ENCODE measurements around the gene FOXP2. TPM values are rescaled to one million over a fixed set of nuclear protein-coding genes. Genes with fewer than 3 reads are reported as not detected.

Gene FOXP2
- total RNA-seq, 2 donors from 2014 or later = 13.3 to 14.9 TPM

GRCh38 chr7:114554781-114555537 lies 140.3 kb downstream of the FOXP2 start:
- Mint-ChIP-seq H3K27me3 (ENCODE audit: insufficient read depth) (no peaks in the 10 kb centered on the region), H3K4me1 (no peaks in the 10 kb centered on the region), H3K27ac (no peak overlapping the region), H3K36me3 (ENCODE audit: low read depth) (no peaks in the 10 kb centered on the region), H3K9me3 (no peaks in the 10 kb centered on the region), H3K4me3 (no peak overlapping the region)
- Histone ChIP-seq H3K9me3 (ENCODE audit: control insufficient read depth, low read length) (no peaks in the 10 kb centered on the region), H3K4me3 (ENCODE audit: low read length) (no peak overlapping the region), H3K9ac (ENCODE audit: extremely low read depth, low read length, poor library complexity, severe bottlenecking) (no peak overlapping the region), H3K27me3 (ENCODE audit: control insufficient read depth, insufficient read depth, low read length, poor library complexity, severe bottlenecking) (no peaks in the 10 kb centered on the region), H3K27ac (ENCODE audit: low read depth, low read length) (no peak overlapping the region), H3K4me1 (ENCODE audit: control insufficient read depth, insufficient read depth, low read length) (no peaks in the 10 kb centered on the region), H3K36me3 (ENCODE audit: control insufficient read depth, insufficient read depth, low read length) (no peaks in the 10 kb centered on the region)
- no peak for TF ChIP-seq CTCF (conservative IDR thresholded peaks at IDR 0.05)
- WGBS, 2 experiments (ENCODE audit: insufficient coverage in 1 of 2, insufficient read length in 1 of 2) = 84 to 96% methylated on average over 4 to 6 of the region's 6 CpGs
- DNase-seq = no peak

GRCh38 chr7:114567416-114567815 lies 152.8 kb downstream of the FOXP2 start:
- 96% methylated on average over 2 of the region's 2 CpGs; no CpG with 5 or more reads in 1 of the 2 experiments for WGBS, 2 experiments (ENCODE audit: insufficient coverage in 1 of 2, insufficient read length in 1 of 2)
- no peak for TF ChIP-seq CTCF (conservative IDR thresholded peaks at IDR 0.05)
- H3K4me1 ChIP-seq (ENCODE audit: control insufficient read depth, insufficient read depth, low read length) = no peaks in the 10 kb centered on the region
- H3K27me3 Mint-ChIP-seq (ENCODE audit: insufficient read depth) = peaks cover 5% of the 10 kb centered on the region
- no peaks in the 10 kb centered on the region for H3K36me3 Mint-ChIP-seq (ENCODE audit: low read depth)
- no peak overlapping the region for H3K4me3 ChIP-seq (ENCODE audit: low read length)
- H3K4me3 Mint-ChIP-seq = no peak overlapping the region
- H3K4me1 Mint-ChIP-seq = no peaks in the 10 kb centered on the region
- no peaks in the 10 kb centered on the region for H3K9me3 ChIP-seq (ENCODE audit: control insufficient read depth, low read length)
- no peaks in the 10 kb centered on the region for H3K9me3 Mint-ChIP-seq
- H3K27ac Mint-ChIP-seq = no peak overlapping the region
- no peak overlapping the region for H3K9ac ChIP-seq (ENCODE audit: extremely low read depth, low read length, poor library complexity, severe bottlenecking)
- no peak for DNase-seq
- no peaks in the 10 kb centered on the region for H3K27me3 ChIP-seq (ENCODE audit: control insufficient read depth, insufficient read depth, low read length, poor library complexity, severe bottlenecking)
- H3K36me3 ChIP-seq (ENCODE audit: control insufficient read depth, insufficient read depth, low read length) = no peaks in the 10 kb centered on the region
- H3K27ac ChIP-seq (ENCODE audit: low read depth, low read length) = no peak overlapping the region

- H3K4me1 ChIP-seq (ENCODE audit: control insufficient read depth, insufficient read depth, low read length) = no peaks in the 10 kb centered on the region
- no peaks in the 10 kb centered on the region for H3K36me3 ChIP-seq (ENCODE audit: control insufficient read depth, insufficient read depth, low read length)
- no peak overlapping the region for H3K4me3 Mint-ChIP-seq
- H3K9ac ChIP-seq (ENCODE audit: extremely low read depth, low read length, poor library complexity, severe bottlenecking) = no peak overlapping the region
- TF ChIP-seq CTCF (conservative IDR thresholded peaks at IDR 0.05) = no peak
- no peak overlapping the region for H3K27ac Mint-ChIP-seq
- H3K9me3 Mint-ChIP-seq = no peaks in the 10 kb centered on the region
- no peak for DNase-seq
- H3K4me1 Mint-ChIP-seq = peaks cover 1% of the 10 kb centered on the region
- no peak overlapping the region for H3K4me3 ChIP-seq (ENCODE audit: low read length)
- peaks cover 19% of the 10 kb centered on the region for H3K27me3 Mint-ChIP-seq (ENCODE audit: insufficient read depth)
- WGBS, 2 experiments (ENCODE audit: insufficient coverage in 1 of 2, insufficient read length in 1 of 2) = 92 to 100% methylated on average over 1 of the region's 1 CpG
- no peaks in the 10 kb centered on the region for H3K36me3 Mint-ChIP-seq (ENCODE audit: low read depth)
- no peaks in the 10 kb centered on the region for H3K9me3 ChIP-seq (ENCODE audit: control insufficient read depth, low read length)
- no peak overlapping the region for H3K27ac ChIP-seq (ENCODE audit: low read depth, low read length)
- no peaks in the 10 kb centered on the region for H3K27me3 ChIP-seq (ENCODE audit: control insufficient read depth, insufficient read depth, low read length, poor library complexity, severe bottlenecking)
These were observed 154.6 kb downstream of the FOXP2 start for GRCh38 chr7:114569220-114569619.

Measured in endodermal cell (in vitro differentiated cells).